T-helper 2 cell treated with Interferon-gamma antibody and Interleukin-4, amounts not matched to agents 100 ng/mL and 5 ng/mL, for 36 hours (primary cell): Measurements from ENCODE around the gene RNU5B-1. TPM values are rescaled to one million over a fixed set of nuclear protein-coding genes. Genes with fewer than 3 reads are reported as not detected.
"Not testable (repeated sequence)": the region's sequence is repeated elsewhere in the genome, so short reads cannot be mapped to it uniquely, and the experiment has no call there.

ENCODE experiments used
- intact Hi-C: fragments of 100-400 bp; cut with micrococcal nuclease; formaldehyde crosslinking; loops from one replicate; pipeline ENCODE4 v1.15.1; 2023
- total RNA-seq: library from RNA; stranded (reverse); gene quantifications from 2 replicates; pipeline ENCODE4 v1.2.3, GENCODE V29; 2022

RNU5B-1 gene
- total RNA-seq = not detected in 2 replicates

GRCh38 chr15:65304381-65305149 lies at the start of gene RNU5B-1:
Gene RNU5B-1 (plus strand): TSS chr15:65304677.
- intact Hi-C loops = loop anchor here (1.0 to 2.0 kb wide), 5 partner anchors 8 to 272 kb away; partner anchors contain the start of genes CLPX, DPP8, PARP16 and RNU5A-1

DNA sequence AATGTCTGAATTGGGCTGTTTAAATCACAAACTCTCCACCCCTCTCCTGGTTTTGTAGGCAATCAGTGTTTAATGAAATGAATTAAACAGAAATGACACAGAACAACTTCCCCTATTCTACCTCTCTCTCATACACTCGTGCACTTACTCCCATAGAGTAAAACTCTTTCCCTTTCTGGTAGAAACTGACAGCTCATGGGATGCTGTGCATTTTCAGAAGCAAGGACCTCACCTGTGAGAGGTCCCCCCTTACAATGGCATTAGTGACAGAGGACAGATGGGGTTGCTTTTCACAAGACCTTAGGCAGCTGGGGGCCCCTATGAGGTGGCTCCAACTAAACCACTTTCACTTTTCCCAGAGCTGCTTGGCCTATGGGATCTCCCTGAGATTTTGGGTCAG lies 49.7 kb upstream of the RNU5B-1 start:
- intact Hi-C loops = no loop called here

- intact Hi-C loops = no loop called here
These were observed 48.9 kb upstream of the RNU5B-1 start for GRCh38 chr15:65255486-65256140.

- intact Hi-C loops = no loop called here
These were observed 45.9 kb upstream of the RNU5B-1 start for GRCh38 chr15:65258375-65259262.

DNA sequence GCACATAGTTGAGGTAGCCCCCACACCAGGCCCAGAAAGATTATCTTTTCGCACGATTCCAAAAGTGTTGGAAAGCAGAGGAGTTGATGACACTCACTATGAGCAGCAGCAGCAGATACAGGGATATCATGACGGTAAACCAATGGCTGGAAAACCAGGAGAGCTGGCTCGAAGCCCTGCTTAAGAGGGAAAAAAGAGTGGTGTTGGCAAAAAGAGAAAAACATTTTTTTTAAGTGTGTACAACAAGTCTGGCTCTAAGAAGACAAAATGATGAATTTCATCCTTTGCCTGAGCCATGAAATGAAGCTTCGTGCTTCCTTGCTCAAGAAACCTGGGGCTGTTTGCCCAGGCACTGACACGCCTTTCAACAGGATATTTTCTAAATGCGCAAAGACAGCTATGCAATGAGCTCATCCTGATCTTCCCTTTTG lies 45.1 kb upstream of the RNU5B-1 start:
- intact Hi-C loops = no loop called here

DNA sequence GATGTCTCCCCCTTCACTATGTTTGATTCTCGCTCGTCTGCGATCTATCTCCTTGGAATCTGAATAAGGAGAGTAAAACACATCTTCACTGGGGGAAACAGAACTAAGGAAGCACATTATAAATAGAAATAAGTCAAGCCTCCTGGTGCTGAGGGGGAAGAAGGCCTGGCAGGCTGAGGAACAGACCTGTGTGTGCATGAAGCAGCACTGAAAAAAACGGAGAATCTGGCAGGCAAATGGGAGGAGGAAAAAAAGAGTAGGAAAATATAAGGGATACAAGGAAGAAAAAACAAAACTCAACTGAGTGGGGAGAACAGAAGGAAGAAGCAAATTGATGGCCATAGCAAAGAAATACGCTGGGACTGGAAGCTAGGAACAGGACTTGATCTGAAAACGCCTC lies 43.5 kb upstream of the RNU5B-1 start:
- intact Hi-C loops = no loop called here

- intact Hi-C loops = no loop called here
These were observed 41.2 kb upstream of the RNU5B-1 start for GRCh38 chr15:65263313-65263712.

- intact Hi-C loops = no loop called here
These were observed 39.5 kb upstream of the RNU5B-1 start for GRCh38 chr15:65264863-65265430.

- intact Hi-C loops = no loop called here
These were observed 38.0 kb upstream of the RNU5B-1 start for GRCh38 chr15:65266469-65266868.

DNA sequence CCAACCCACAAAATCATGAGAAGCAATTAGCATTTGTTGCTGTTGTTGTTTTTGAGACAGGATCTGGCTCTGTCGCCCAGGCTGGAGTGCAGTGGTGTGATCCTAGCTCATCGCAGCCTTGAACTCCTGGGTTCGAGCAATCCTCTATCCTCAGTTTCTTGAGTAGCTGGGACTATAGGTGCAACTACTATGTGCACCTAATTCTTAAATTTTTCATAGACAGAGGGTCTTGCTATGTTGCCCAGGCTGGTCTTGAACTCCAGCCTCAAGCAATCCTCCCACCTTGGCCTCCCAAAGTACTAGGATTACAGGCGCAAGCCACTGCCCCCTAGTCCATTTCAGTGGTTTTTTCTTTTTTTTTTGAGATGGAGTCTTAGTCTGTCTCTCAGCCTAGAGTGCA lies 36.1 kb upstream of the RNU5B-1 start:
- intact Hi-C loops = no loop called here

GRCh38 chr15:65270811-65271545 lies 33.5 kb upstream of the RNU5B-1 start:
- intact Hi-C loops = not testable (repeated sequence)

DNA sequence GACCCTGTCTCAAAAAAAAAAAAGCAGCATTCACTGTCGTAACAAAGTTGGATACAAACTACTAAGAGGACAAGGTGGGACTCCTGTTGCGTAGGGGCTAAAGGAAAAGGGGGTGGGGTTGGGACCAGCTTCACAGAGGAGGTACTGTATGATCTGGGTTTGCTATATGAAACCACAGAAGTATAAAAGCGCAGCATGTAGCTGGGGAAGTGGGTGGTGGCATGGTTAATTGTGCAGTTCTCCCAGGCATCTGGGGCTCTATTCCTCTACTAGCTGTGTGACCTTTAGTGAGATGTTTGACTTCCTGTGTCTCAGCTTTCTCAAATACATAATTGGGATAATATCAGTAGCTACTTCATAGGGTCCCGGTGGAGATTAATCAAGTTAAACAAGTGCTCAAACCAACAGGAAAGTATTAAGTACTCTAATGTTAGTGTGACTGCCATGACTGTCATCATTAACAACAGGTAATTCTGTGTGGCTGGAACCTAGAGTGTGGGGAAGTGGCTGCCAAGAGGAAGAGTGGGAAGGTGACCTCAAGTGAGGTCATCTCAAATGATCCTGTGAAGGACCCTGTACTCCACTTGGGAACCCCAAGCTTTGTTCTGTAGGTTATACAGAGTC lies 29.3 kb upstream of the RNU5B-1 start:
- intact Hi-C loops = no loop called here

- intact Hi-C loops = no loop called here
These were observed 28.8 kb upstream of the RNU5B-1 start for GRCh38 chr15:65275728-65276126.

- intact Hi-C loops = no loop called here
These were observed 27.5 kb upstream of the RNU5B-1 start for GRCh38 chr15:65277015-65277414.

DNA sequence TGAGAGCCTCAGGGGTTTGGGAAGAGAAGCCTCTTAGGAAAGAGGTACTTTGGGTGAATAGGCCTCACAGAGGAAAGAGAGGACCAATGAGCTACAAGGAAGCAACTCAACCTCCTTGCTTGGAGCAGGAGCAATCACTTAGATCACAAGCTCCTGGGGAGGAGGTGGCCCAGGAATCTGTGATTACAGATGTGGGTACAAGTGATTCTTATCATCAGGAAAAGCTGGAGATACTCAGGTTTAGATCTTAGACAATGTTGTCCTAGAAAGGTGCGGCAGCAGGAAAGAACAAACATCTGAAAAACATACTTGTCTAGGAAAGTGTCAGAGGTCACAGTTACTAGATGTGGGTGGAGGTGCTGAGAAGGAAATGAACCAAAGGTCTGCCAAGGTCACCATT lies 26.0 kb upstream of the RNU5B-1 start:
- intact Hi-C loops = no loop called here

DNA sequence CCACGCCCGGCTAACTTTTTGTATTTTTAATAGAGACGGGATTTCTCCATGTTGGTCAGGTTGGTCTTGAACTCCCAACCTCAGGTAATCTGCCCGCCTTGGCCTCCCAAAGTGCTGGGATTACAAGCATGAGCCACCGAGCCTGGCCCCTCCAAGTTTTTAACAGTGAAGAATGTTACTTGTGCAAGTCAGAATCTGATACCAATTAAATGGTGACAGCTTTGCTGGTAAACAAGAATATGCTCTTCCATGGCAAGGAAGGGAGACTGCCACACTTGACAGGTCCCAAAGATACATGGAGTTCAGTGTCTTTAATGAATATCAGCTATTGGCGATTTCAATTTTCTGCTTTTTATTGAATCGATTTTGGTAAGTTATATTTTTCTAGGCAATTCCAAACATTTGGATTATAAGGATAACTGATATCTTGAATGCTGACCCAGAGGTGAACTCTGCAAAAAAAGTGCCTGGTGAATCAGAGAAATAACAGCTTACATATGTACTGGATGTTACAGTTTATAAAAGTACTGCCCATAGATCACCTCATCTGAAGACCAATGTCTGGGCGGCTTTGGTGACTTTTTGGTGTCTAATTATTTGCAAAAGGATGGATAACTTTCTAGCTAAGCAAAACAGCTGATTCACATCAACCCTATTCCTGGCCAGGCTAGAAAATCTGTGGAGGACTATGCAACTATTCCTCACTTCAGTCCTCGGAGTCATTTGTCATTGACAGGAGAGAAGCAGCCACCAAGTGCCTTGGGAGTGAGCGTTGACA lies 19.0 kb upstream of the RNU5B-1 start:
- intact Hi-C loops = loop anchor here (1.0 to 2.0 kb wide), 3 partner anchors 11 to 391 kb away; partner anchors contain the start of genes RNU5A-1 and RNU5B-1

DNA sequence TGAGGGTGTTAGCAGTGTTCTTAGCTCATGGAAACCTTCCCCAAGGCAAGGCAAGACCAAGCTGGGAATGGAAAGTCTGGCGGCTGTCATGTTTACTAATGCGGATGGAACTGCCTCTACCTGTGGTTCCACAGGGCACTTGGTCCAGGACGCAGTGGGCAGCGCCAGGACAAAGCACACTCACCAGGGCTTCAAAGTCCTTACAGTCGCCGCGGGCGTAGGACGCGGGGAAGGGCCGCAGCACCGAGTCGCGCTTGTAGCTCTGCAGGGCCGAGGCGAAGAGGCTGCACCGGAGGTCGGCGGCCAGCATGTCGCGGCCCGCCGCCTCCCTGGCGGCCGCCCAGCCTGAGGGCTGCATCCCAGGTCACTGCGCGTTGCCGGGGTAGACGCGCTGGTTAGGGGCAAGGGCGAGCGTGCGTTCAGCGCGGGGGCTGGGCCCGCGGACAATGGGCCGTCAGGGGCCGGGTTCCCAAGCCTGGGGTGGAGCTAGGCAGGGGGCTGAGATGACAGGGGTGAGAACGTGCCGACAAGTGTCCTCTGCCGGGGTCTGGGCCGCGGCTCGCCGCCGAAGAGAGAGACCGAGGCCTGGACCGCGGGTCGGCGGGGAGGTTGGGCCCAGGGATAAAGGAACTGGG lies 18.3 kb upstream of the RNU5B-1 start:
- intact Hi-C loops = loop anchor here (1.0 to 2.0 kb wide), 3 partner anchors 10 to 391 kb away; partner anchors contain the start of genes RNU5A-1 and RNU5B-1

- intact Hi-C loops = loop anchor here (1.0 to 2.0 kb wide), 3 partner anchors 9 to 392 kb away; partner anchors contain the start of genes RNU5A-1 and RNU5B-1
These were observed 17.6 kb upstream of the RNU5B-1 start, which contains the start of gene PARP16 for GRCh38 chr15:65286704-65287519. Gene PARP16 (minus strand): TSS chr15:65286883. CDS start chr15:65286426, 457 bp downstream.
